ENCODE data around the gene MINDY4.

The MINDY4 gene

DNA sequence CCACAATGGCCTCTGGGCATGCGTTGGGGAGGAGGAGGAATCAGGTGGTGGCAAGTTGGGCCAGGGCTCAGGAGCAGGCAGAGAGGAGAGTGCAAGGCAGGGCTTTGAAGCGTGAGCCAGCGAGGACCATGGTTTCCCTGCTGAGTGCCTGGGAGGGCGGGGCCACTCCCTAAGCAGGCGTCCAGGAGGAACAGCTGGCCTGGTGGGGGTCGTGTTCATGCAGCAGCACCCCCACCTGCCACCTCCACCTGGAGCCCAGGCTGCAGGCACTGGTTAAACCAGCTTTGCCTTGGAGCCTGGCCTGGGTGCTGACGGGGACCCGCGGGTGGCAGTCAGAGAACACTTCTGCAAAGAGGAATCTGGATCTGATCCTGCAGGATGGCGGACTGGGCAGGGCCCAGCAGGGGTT, 116.3 kb downstream of the MINDY4 start:
- TF ChIP-seq, protein P1, sequence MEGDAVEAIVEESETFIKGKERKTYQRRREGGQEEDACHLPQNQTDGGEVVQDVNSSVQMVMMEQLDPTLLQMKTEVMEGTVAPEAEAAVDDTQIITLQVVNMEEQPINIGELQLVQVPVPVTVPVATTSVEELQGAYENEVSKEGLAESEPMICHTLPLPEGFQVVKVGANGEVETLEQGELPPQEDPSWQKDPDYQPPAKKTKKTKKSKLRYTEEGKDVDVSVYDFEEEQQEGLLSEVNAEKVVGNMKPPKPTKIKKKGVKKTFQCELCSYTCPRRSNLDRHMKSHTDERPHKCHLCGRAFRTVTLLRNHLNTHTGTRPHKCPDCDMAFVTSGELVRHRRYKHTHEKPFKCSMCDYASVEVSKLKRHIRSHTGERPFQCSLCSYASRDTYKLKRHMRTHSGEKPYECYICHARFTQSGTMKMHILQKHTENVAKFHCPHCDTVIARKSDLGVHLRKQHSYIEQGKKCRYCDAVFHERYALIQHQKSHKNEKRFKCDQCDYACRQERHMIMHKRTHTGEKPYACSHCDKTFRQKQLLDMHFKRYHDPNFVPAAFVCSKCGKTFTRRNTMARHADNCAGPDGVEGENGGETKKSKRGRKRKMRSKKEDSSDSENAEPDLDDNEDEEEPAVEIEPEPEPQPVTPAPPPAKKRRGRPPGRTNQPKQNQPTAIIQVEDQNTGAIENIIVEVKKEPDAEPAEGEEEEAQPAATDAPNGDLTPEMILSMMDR (IDR thresholded peaks at IDR 0.05; ENCODE audit: low read depth, low read length): no peak
- no peak overlapping the region for H3K4me3 ChIP-seq (replicated peaks in 1 of 2; ENCODE audit: low read depth in 2 of 2, low read length in 2 of 2)

DNA sequence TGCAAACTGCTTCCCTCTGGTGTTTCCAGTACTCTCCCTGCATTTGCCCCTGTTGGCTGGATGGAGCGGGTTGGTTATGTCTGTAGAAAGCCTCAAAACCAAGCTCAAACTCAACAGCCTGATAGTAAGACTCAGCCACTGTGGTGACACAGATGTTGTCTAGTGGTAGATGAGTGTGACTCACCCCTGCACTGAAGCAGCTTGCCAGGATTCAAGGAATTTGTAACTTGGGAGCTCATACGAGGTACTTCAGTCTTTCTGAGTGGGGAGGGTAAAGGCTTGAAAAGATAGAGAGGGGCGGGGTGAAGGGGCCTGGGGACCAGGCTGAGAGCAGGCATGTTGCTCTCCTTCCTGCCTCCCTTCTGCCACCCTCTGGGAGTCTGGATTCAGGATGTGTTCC, 117.5 kb downstream of the MINDY4 start:
- DNase-seq (ENCODE audit: low read depth in 2 of 2): peak; percentile 80 to 85
- no peak overlapping the region for H3K4me3 ChIP-seq (replicated peaks in 1 of 2; ENCODE audit: low read depth in 2 of 2, low read length in 2 of 2)

More for the DNA sequence above, 116.3 kb downstream of the MINDY4 start:
- DNase-seq (ENCODE audit: low read depth in 2 of 2): no peak

DNA sequence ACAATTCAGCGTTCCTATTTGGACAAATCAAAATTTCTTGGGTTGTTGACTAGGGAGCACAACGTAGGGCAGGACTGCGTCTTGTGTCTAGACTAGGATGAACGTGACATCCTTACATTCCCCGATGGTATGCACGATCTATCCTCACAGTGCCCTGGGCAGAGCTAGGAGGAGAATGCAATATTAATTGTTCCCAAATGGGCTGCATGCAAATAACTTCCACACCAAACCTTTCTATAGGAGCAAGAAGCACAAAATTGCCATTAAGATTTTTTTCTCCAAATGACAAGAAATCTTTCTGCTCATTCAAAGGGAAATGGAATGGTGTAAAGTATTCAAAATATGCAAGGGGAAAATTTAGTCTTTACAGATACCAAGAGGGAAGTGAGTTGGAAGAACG, 119.0 kb downstream of the MINDY4 start:
- DNase-seq (ENCODE audit: low read depth in 2 of 2): no peak
- TF ChIP-seq, protein P1 (IDR thresholded peaks at IDR 0.05; ENCODE audit: low read depth, low read length): no peak
- H3K4me3 ChIP-seq (replicated peaks in 1 of 2; ENCODE audit: low read depth in 2 of 2, low read length in 2 of 2): no peak overlapping the region

More for the DNA sequence above, 117.5 kb downstream of the MINDY4 start:
- TF ChIP-seq, protein P1 (IDR thresholded peaks at IDR 0.05; ENCODE audit: low read depth, low read length): no peak

DNA sequence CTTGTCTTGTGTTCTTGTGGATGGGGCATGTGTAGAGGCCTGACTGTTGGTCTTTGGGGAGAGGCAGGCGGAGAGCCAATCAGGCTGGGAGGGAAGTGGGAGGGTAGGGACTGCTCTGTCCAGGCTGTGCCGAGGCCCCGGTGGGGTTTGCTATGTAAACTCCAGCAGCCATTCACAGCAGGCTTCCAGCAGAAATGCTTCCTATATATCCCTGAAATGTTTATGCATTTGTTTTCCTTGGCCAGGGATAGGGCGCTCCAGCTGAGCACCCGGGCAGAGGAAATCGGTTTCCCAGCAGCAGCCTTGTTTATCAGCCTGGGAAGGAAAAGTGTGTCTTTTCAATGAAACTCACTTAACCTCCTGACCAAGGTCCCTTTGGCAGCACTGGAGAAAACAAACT, 122.1 kb downstream of the MINDY4 start:
- peak; percentile 12 to 91 for DNase-seq (ENCODE audit: low read depth in 2 of 2)
- TF ChIP-seq, protein P1 (IDR thresholded peaks at IDR 0.05; ENCODE audit: low read depth, low read length): no peak
- no peak overlapping the region for H3K4me3 ChIP-seq (replicated peaks in 1 of 2; ENCODE audit: low read depth in 2 of 2, low read length in 2 of 2)

DNA sequence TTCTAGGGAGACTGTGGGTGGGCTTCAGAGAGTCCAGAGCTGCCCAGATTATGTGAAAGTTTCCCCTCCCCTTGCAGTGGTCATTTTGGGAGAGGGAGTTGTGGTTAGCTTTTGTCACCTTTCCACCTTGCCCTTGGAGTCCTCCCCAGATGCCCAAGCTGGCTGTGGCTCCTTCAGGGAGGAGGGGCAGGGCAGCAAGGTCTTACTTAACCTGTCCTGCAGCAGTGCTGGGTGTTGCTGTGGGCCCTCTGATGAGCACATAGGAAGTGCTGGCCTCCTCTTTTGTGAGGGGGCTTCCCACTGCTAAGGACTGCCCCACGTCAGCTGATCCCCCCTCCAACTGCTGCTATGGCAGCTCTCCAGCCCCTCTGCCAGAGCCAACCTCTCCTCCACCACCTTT, 122.8 kb downstream of the MINDY4 start:
- no peak overlapping the region for H3K4me3 ChIP-seq (replicated peaks in 1 of 2; ENCODE audit: low read depth in 2 of 2, low read length in 2 of 2)
- TF ChIP-seq, protein P1 (IDR thresholded peaks at IDR 0.05; ENCODE audit: low read depth, low read length): no peak
- no peak for DNase-seq (ENCODE audit: low read depth in 2 of 2)

DNA sequence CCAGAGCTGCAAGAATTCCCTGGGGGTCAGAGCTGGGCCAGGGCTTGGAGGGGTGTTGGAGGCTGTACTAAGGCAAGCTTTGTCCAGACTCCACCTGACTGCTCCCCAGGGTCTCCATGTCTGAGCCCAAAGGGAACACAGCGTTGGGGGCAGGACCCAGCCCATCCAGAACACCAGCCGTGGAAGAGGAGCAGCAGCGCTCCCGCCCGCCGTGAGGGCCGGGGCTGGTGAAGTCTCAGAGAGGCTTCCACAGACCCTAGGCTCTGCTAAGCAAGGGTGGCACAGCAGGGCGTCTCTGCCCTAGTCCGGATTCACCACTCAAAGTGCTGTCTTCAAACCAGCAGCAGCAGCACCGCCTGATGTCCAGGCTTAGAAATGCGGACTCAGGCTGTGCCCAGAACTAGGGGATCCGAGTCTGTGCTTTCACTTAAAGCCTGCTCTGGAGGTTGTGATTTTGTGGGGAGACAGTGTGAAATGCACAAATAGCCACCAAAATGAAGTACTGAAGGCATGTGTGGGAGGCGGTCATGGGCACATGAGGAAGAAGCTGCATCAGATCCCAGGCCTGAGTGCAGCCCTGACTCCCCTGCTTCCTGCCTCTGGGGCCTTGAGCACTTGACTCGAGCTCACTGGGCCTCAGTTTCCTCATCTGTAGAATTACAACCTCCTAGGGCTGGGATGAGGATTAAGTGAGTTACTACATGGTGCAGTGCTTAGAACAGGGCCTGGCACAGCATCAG, 123.8 kb downstream of the MINDY4 start:
- H3K4me3 ChIP-seq (replicated peaks in 1 of 2; ENCODE audit: low read depth in 2 of 2, low read length in 2 of 2): no peak overlapping the region
- DNase-seq (ENCODE audit: low read depth in 2 of 2): no peak
- TF ChIP-seq, protein P1 (IDR thresholded peaks at IDR 0.05; ENCODE audit: low read depth, low read length): no peak

All from cardiac fibroblast (primary cell).